Urinary bladder (tissue), 4 donors: ENCODE results near the gene MAFG. TPM values are rescaled to one million over a fixed set of nuclear protein-coding genes. Genes with fewer than 3 reads are reported as not detected.
"Not testable (repeated sequence)": the region's sequence is repeated elsewhere in the genome, so short reads cannot be mapped to it uniquely, and the experiment has no call there.

Source experiments
- DNase-seq: peaks from one replicate; pipeline ENCODE4 v3.0.0-alpha.2; 2015; ENCODE audit errors: extremely low spot score
- H3K27ac ChIP-seq: one replicate; pipeline ENCODE4 v1.5.1; 2013; ENCODE audit warnings: low read depth, mild to moderate bottlenecking, moderate library complexity
- H3K36me3 ChIP-seq: one replicate; pipeline ENCODE4 v1.6.1; 2013; ENCODE audit warnings: mild to moderate bottlenecking, moderate library complexity; ENCODE audit not compliant: insufficient read depth
- H3K4me1 ChIP-seq: one replicate; pipeline ENCODE4 v1.6.1; 2013; ENCODE audit warnings: mild to moderate bottlenecking, moderate library complexity; ENCODE audit not compliant: insufficient read depth
- H3K4me3 ChIP-seq: one replicate; pipeline ENCODE4 v1.5.1; 2013; ENCODE audit warnings: low read depth, low read length
- WGBS: extraction: QIAGEN DNeasy Blood & Tissue Kit; methylation state at CpG from one replicate; pipeline ENCODE4 v1.1.7; 2013; 5-methylcytosine and 5-hydroxymethylcytosine counted together
- polyA plus RNA-seq: library from polyadenylated mRNA; stranded (reverse); fragments of 200-250 nt; gene quantifications from one replicate; pipeline ENCODE4 v1.2.3, GENCODE V29; 2013
- total RNA-seq: library from RNA; depleted of rRNA; stranded (reverse); fragments of >200 nt; gene quantifications from one replicate; pipeline ENCODE4 v1.2.3, GENCODE V29; 2014
- donor health status: healthy with polysubstance abuse.
- donor health status: healthy.

MAFG gene
- total and polyA plus RNA-seq, 2 donors: 7.6 to 31.3 TPM

DNA sequence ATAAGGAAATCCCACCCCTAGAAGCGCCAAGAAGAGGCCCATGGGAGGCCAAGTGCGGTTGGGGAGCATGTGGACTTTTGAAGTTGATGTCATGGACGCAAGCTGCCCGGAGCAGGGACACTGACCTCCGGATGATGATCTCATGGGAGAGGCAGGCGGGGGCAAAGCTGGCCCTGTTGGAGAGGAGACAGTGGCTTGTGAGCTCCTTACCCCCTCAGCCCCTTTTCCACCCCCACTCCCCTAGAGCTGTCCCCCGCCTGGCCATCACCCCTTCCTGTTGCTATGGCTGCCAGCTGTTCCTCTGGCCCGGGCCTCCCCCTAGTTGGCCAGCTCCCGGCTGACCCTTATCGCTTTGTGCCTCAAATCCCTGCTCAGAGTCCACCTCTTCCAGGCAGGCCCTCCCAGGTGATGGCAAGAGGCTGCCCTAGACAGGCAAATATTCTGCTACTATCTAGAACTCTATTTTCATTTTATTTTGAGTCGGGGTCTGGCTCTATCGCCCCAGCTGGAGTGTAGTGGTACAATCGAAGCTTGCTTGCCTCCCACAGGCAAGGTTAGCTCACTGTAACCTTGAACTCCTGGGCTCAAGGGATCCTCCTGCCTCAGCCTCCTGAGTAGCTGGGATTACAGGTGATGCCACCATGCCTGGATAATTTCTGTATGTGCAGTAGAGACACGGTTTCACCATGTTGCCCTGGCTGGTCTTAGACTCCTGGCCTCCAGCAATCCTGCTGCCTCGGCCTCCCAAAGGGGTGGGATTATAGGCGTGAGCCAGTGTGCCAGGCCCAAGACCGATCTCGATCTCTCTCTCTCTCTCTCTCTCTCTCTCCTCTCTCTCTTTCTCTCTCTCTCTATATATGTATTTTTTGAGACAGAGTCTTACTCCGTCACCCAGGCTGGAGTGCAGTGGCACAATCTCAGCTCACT lies 26.9 kb upstream of the MAFG start:
- no peaks in the 10 kb centered on the region for H3K4me1 ChIP-seq
- no peaks in the 10 kb centered on the region for H3K36me3 ChIP-seq
- no peak overlapping the region for H3K4me3 ChIP-seq
- no peak overlapping the region for H3K27ac ChIP-seq
- WGBS: 80% methylated on average over 19 of the region's 19 CpGs
- DNase-seq: no peak

DNA sequence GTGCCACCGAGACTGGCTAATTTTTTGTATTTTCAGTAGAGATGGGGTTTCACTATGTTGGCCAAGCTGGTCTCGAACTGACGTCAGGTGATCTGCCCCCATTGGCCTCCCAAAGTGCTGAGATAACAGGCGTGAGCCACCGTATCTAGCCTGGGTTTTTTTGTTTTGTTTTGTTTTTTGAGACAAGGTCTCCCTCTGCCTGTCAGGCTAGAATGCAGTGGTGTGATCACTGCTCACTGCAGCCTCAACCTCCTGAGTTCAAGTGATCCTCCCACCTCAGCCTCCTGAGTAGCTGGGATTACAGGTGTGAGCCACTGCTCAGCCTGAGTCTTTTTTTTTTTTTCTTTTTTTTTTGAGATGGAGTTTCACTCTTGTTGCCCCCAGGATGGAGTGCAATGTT lies 25.9 kb upstream of the MAFG start:
- not testable (repeated sequence) for H3K4me1 ChIP-seq, H3K27ac ChIP-seq, H3K36me3 ChIP-seq, DNase-seq, H3K4me3 ChIP-seq
- 73% methylated on average over 5 of the region's 5 CpGs for WGBS

DNA sequence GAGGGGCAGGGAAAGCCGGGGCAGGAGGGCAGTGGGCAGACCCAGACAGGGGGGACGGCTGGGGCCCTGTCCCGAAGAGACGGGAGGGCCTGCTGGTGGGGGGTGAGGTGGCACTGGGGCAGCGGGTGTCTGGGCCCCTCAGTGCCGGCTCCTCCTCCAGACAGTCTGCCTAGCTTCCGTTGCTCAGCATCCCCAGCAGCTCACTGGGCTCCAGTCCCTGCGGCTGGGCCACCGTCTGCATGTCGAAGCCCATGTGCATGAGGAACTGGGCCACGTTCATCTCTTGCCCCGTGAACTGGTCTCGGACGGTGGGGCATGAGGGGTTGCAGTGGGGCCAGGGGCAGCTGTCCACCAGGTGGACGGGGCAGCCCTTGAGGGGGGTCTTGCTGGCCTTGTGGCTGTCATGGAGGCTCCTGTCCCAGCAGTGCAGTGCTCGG lies 25.3 kb upstream of the MAFG start:
- 65% methylated on average over 16 of the region's 16 CpGs for whole genome bisulfite sequencing
- no peak for DNase-seq

DNA sequence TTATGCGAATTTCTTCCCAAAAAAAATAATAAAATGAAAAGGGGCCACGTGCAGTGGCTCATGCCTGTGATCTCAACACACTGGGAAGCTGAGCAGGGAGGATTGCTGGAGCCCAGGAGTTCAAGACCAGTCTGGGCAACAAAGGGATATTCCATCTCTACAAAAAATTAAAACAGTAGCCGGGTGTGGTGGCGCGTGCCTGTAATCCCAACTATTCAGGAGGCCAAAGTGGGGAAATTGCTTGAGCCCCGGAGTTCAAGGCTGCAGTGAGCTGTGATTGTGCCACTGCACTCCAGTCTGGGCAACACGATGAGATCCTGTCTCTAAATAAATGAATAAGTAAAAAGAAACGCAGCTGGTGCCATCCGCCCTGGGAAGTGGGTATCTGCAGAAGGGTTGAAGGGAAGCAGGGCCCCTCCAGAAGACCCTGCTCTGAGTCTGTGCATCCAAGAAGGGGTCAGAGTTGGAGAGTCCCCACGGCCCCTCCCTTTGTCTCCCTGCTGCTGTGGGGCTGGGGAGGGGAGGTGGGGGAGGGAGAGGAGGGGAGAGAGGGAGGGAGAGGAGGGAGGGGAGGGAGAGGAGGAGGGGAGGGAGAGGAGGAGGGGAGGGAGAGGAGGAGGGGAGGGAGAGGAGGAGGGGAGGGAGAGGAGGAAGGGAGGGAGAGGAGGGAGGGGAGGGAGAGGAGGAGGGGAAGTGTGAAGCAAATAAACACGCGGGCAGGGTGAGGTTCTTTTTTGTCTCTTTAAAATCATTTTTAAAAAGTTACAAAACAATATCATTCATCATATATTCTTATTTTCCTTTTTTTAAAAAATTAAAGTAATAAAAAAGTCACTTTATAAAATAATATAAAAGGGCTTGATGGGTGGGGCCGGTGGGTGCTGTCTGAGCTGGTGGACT lies 24.5 kb upstream of the MAFG start:
- no peak overlapping the region for H3K4me3 ChIP-seq
- no peaks in the 10 kb centered on the region for H3K4me1 ChIP-seq
- no peak overlapping the region for H3K27ac ChIP-seq
- WGBS: 51% methylated on average over 13 of the region's 13 CpGs
- no peaks in the 10 kb centered on the region for H3K36me3 ChIP-seq
- DNase-seq: no peak

More for the DNA sequence above, 25.3 kb upstream of the MAFG start:
- Histone ChIP-seq H3K36me3 (no peaks in the 10 kb centered on the region), H3K4me1 (no peaks in the 10 kb centered on the region), H3K4me3 (no peak overlapping the region), H3K27ac (no peak overlapping the region)

DNA sequence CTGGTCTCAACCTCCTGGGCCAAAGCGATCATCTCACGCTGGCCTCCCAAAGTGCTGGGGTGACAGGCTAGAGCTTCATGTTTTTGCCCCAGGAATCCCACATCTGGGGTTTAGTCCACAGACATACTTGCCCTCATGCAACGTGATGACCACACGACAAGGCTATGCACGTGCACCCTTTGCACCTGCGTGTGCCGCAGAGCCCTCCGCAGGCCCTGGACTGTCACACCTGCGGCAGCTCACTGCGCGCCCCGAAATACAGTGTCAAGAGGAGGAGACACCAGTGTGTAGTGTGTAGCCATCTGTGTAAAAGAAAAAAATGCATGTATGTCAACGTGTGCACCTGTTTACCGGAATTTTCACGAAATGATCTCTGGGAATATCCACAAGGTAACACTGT lies 23.0 kb upstream of the MAFG start:
- 83% methylated on average over 15 of the region's 15 CpGs for WGBS
- no peak overlapping the region for H3K27ac ChIP-seq
- no peak for DNase-seq

DNA sequence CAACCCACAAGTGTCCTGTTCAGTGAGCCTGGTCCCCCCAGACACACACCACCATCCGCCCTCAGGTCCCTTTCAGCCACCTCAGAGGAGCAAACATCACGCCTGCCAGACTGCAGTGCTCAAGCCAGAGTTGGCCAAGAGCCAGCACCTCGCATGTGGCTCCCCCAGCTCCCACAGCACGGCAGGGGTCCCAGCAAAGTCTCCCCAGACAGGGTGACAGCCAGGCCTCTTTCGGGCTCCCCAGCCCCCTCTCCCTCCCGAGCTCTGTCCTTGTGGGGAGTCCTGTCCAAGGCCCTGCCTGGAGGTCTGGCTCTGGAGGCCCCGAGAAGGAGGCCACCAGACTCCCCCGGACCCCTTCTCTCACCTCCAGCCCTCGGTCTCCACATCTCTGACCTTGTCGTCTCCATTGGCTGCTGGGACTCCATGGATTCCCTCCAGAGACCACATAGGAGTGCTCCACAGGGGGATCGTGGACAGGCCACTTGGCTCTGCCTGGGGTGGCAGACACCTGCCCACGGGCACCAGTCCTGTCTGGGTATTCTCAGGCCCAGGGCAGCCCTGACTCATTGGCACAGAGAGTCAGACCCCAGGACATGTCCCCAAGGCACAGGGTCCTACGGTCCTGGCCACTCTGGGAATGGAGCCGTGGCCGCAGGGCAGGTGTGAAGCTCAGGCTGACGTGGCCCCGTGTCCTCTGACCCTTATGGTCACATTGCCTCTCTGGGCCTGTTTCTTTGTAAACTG lies 21.3 kb upstream of the MAFG start:
- no peak for DNase-seq
- WGBS: 80% methylated on average over 17 of the region's 17 CpGs
- no peak overlapping the region for H3K4me3 ChIP-seq
- H3K36me3 ChIP-seq: no peaks in the 10 kb centered on the region
- no peak overlapping the region for H3K27ac ChIP-seq
- H3K4me1 ChIP-seq: no peaks in the 10 kb centered on the region

More for the DNA sequence above, 23.0 kb upstream of the MAFG start:
- Histone ChIP-seq H3K4me3 (no peak overlapping the region), H3K36me3 (no peaks in the 10 kb centered on the region), H3K4me1 (no peaks in the 10 kb centered on the region)

DNA sequence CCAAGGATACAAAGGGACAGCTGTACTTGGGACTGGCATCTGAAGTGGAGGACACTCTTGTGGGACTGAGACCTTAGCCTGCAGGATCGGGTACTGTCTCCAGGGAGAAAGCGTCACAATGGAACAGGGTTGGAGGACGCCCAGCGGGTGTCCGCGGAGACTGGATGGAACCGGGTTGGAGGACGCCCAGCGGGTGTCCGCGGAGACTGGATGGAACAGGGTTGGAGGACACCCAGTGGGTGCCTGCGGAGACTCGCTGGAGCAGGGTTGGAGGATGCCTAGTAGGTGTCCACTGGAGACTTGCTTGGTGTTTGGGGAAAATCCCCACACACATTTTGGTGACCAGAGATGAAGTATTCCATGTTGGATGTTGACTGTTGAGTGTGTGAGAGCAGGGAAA lies 19.7 kb upstream of the MAFG start, which contains the start of gene MYADML2:
Gene MYADML2 (minus strand): TSS at position 45 of the 400 bp plus-strand sequence. CDS start 5,492 bp downstream, outside the sequence.
- Histone ChIP-seq H3K36me3 (no peaks in the 10 kb centered on the region), H3K4me1 (no peaks in the 10 kb centered on the region), H3K4me3 (no peak within 1 kb of the TSS), H3K27ac (no peak within 1 kb of the TSS)
- DNase-seq: no peak
- 84% methylated on average over 13 of the region's 13 CpGs for WGBS

DNA sequence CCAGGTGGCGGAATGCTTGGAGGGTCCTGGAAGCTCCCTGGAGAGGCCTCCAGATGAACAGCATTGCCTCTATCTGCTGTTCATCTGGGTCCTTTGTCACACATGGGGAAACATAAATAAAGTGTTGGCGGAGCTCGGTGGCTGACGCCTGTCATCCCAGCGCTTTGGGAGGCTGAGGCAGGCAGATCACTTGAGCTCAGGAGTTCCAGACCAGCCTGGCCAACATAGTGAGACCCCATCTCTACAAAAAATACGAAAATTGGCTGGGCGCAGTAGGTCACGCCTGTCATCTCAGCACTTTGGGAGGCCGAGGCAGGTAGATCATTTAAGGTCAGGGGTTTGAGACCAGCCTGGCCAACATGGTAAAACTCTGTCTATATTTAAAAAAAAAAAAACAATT lies 17.3 kb upstream of the MAFG start:
- whole genome bisulfite sequencing: 83% methylated on average over 9 of the region's 9 CpGs
- no peaks in the 10 kb centered on the region for H3K4me1 ChIP-seq

DNA sequence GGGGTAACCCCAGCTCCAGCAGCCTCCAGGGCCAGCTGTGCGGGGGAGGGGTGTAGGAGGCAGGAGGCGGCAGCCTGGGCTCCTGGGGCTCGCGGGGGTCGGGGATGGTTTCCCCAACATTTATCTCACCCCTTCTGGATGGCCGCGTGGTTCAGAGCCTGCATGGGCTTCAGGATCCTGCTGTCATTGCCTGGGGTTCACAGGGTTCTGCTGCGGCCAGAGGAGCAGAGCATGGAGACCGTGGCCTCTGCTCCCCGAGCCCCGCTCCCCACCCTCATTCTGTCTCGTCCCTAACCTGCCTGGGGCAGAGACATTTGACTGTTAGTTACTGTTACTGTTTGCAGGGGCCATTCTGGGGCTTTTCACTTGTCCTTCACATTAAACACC lies 14.6 kb upstream of the MAFG start:
- Histone ChIP-seq H3K4me1 (no peaks in the 10 kb centered on the region), H3K4me3 (no peak overlapping the region), H3K36me3 (no peaks in the 10 kb centered on the region), H3K27ac (no peak overlapping the region)
- DNase-seq: no peak
- 40% methylated on average over 12 of the region's 12 CpGs for WGBS

More for the DNA sequence above, 17.3 kb upstream of the MAFG start:
- Histone ChIP-seq H3K27ac (no peak overlapping the region), H3K4me3 (no peak overlapping the region), H3K36me3 (no peaks in the 10 kb centered on the region)
- no peak for DNase-seq

DNA sequence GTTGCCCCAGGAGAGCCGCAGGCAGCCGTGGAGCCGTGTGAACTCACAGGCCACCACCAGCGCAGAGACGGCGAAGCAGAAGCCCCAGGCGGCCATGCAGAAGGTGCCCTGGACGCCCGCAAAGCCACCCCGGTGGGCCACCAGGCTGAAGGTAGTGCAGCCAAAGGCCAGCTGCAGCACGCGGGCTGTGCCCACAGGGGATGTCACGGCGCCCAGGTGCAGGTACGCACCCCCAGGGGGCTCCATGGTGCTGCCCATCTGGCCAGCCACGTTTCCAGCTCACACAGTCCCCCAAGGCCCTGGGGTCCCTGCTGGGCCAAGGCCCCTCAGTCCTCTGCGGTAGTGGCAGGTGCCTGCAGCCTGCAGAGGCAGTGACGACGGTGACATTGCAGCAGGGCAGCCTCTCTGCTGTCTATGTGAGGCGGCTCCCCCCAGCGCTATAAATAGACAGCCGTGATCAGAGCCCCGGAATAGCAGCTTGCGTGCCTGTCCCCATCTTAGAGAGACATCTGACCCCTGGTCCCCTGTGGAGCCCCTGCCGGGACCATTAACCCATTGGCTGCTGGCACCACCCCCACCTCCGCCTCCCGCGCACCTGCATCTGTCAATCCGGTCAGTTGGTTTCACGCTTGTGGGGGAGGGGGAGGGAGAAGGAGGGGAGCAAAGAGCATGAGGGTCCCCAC lies 14.1 kb upstream of the MAFG start:
- H3K27ac ChIP-seq: no peak overlapping the region
- WGBS: 45% methylated on average over 30 of the region's 30 CpGs
- H3K4me3 ChIP-seq: no peak overlapping the region

DNA sequence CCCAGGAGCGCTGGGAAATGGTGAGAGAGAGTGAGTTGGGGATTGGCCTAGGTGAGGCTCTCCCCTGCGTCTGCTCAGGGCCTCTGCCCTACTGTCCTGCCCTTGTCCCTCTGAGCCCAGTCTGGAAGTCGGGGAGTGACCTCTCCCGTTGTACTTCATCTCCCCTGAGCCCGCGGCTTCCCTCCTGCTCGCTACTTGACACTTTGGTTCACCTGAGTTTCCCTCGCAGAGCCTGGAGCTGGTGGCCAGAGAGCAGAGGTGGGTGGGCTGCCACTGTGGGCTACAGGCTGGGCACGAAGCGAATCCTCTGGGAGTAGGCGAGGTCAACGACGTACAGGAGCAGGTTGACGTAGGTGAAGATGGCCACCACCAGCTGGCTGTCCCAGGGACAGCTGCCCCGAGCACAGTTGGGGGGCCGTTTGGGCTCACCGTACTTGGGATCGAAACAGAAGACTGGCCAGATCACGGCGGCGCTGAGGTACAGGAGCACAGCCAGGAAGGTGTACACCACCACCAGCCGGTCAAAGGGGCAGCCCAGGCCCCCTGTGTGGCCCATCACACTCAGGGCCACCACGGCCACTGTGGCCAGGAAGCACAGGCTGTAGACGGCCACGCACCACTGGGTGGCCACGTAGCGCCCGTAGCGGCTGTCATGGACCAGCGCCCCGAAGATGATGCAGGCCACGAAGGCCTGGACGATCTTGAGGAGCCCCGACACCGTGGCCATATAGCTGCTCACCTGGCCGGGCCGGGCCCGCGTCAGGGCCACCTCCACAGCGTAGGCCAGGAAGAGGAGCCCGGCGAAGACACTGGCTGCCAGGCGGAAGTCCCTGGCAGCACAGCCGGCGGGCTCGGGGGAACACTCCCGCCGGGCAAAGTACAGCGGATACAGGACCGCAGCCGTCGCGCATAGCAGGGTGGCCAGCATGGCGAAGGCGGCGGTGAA lies 13.3 kb upstream of the MAFG start:
- Histone ChIP-seq H3K27ac (no peak overlapping the region), H3K36me3 (no peaks in the 10 kb centered on the region), H3K4me1 (no peaks in the 10 kb centered on the region), H3K4me3 (no peak overlapping the region)
- 91% methylated on average over 56 of the region's 56 CpGs for WGBS
- DNase-seq: no peak

More for the DNA sequence above, 14.1 kb upstream of the MAFG start:
- H3K36me3 ChIP-seq: no peaks in the 10 kb centered on the region
- no peak for DNase-seq
- no peaks in the 10 kb centered on the region for H3K4me1 ChIP-seq

DNA sequence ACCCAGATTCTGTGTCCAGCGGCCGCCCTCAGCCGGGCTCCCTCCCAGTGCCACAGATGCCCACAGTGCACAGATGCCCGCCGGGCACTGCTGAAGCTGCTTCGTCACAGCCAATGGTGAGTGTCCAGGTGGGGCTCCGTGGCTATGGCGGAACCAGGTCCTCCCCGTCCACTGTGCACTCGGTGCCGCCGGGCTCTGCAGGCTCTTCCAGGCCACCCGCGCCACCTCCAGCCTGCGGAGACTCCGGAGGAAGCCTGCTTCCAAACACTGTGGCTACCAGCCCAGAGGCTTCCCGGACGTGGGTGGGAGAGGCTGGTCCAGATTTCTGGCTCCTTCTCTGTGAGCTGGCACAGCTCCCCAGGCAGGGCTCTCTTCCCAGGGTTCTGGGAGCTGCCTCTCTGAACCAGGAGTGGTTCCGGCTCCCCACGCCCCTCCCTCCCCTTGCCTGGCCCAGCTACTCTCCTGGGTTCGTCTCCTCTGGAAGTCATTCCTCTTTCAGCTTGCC lies 12.4 kb upstream of the MAFG start:
- H3K4me1 ChIP-seq: no peaks in the 10 kb centered on the region
- DNase-seq: no peak
- no peak overlapping the region for H3K4me3 ChIP-seq
- no peak overlapping the region for H3K27ac ChIP-seq
- 68% methylated on average over 21 of the region's 21 CpGs for WGBS
- no peaks in the 10 kb centered on the region for H3K36me3 ChIP-seq
